IPS-NIHi11 (cell line): Measurements from ENCODE around the gene BIRC7.

Experiments used
- DNase-seq: peaks from one replicate; pipeline ENCODE4 v3.0.0; 2012; ENCODE audit warnings: mixed read lengths, low spot score

BIRC7 gene

DNA sequence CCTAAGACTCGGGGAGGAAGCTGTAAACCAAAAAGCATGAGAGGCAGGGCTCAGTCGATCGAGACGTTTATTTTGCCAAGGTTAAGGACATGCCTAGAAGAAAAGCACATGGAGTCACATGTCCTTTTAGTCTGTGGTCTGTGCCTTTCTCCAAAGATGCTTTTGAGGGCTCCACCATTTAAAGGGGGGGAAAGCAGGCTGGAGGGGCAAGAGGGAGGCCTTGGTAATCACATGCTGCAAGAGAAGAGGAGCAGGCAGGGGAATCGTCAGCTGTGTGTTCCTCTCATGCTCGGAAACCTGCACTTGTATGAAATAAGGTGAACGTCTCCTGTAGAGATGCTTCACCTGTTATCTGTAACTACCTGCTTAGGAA lies 10.6 kb upstream of the BIRC7 start:
- DNase-seq: no peak

DNA sequence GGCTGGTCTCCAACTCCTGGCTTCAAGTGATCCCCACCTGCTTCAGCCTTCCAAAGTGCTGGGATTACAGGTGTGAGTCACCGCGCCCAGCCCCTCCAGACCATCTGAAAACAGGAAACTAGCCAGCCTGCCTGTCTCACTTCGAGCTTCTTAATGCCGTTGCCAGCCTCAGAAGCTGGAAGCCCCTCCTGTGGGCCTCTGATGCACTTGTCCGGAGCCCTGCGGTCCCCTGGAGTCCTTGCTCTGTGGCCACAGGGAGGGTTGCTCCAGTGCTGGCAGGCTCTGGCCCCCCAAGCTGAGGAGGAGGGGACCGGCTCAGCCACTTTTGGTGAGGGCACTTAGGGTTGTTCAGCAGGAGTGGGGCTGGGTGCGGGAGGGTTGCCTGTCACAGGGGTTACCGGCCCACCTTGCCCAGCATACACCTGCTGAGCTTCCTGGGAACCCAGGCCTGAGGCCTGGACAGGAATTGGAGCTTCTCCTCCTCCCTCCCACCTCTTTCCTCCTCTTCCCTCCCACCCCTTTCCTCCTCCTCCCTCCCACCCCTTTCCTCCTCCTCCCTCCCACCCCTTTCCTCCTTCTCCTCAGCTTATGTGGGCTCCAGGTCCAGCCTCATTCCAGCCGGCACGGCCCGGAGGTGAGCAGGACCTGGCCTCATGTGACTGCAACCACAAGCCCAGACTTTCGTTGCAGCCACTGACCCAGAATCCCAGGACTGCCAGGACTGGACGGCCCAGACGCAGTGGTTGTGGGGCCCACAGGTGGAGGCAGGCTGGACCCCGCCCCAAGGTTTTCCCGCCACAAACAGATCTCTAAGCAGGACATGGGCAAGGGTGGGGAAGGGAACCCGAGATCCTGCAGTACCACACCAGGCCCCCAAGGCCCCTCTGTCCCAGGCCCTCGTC lies 9.4 kb upstream of the BIRC7 start:
- no peak for DNase-seq

GRCh38 chr20:63227260-63227659 lies 8.4 kb upstream of the BIRC7 start:
- no peak for DNase-seq

- DNase-seq: no peak
Measured at GRCh38 chr20:63228806-63229205, 6.9 kb upstream of the BIRC7 start.

GRCh38 chr20:63230800-63231268 lies 4.9 kb upstream of the BIRC7 start:
- DNase-seq: peak; percentile 74

- DNase-seq: no peak
Measured at GRCh38 chr20:63232235-63233060, 3.3 kb upstream of the BIRC7 start.

DNA sequence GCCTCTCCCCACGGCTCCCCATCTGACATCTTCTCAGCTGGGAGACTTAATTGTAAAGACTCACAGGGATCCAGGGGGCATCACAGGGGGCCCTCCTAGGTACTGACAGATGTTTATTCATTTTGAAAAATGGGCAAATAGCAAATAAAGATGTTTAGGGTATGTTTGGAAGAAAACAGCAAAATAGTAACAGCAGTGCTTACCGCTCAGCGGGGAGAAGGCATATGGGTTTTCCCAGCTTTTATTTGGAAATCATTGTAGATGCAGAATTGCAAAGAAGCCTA lies 2.7 kb upstream of the BIRC7 start:
- DNase-seq: no peak

- DNase-seq: no peak
Measured at GRCh38 chr20:63233924-63234323, 1.8 kb upstream of the BIRC7 start.

- DNase-seq: peak; percentile 74
Measured at GRCh38 chr20:63234693-63235398, 859 bp upstream of the BIRC7 start.

GRCh38 chr20:63236116-63236837 lies 572 bp downstream of the BIRC7 start:
- DNase-seq: no peak

- no peak for DNase-seq
Measured at GRCh38 chr20:63238031-63238430, 2.3 kb downstream of the BIRC7 start.

DNA sequence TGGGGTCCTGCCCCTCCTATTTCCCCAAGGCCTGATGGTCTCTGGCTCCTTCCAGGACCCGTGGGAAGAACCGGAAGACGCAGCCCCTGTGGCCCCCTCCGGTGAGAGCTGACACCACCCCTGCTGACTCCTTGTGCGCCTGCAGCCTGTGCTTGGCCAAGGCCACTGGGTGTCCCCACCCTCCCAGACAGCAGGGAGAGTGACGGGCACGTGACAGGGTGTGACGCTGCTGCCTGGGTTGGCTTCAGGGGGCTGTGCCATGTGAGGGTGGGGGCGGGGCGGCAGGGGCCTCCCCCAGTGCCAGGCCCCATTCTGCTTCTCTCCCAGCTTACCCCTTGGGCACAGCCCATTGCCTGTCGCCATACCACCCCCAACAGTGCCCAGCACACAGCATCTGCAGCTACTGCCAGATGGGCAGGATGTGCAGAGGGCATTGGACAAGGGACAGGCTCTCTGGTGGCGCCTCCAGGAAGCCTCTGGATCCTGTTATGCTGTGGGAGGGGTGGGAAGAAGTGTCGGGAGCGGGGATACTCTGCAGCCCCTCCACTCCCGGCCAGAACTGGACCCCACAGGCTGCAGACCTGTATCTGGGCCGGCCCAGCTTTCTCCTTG lies 2.9 kb downstream of the BIRC7 start:
- no peak for DNase-seq

DNA sequence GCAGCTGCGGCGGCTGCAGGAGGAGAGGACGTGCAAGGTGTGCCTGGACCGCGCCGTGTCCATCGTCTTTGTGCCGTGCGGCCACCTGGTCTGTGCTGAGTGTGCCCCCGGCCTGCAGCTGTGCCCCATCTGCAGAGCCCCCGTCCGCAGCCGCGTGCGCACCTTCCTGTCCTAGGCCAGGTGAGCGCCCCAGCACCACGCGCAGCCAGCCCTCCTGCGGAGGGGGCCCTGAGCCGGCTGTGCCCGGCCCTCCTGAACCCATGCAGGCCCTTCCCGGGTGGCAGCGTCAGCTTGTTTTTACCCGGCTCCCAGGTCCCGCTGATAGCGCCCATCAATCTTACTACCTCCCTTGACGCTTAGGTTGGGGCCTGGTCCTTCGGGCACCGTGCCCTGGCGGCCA lies 3.7 kb downstream of the BIRC7 start:
- DNase-seq: no peak

DNA sequence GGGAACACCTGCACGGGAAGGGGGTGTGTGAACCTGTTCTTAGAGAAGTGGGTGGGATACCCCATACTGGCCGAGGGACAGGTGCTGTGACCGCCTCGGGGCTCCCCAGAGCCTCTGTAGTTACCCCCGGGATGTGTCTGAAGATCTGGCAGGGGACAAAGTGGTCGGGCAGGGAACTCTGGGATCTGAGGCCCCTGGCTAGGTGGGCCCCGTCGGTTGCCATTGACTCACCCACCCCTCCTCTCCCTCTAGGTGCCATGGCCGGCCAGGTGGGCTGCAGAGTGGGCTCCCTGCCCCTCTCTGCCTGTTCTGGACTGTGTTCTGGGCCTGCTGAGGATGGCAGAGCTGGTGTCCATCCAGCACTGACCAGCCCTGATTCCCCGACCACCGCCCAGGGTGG lies 4.3 kb downstream of the BIRC7 start:
- no peak for DNase-seq

- DNase-seq: no peak
Measured at GRCh38 chr20:63241272-63241671, 5.6 kb downstream of the BIRC7 start.

- DNase-seq: no peak
Measured at GRCh38 chr20:63242736-63243135, 7.0 kb downstream of the BIRC7 start.

- DNase-seq: no peak
Measured at GRCh38 chr20:63243604-63244247, 8.0 kb downstream of the BIRC7 start.

DNA sequence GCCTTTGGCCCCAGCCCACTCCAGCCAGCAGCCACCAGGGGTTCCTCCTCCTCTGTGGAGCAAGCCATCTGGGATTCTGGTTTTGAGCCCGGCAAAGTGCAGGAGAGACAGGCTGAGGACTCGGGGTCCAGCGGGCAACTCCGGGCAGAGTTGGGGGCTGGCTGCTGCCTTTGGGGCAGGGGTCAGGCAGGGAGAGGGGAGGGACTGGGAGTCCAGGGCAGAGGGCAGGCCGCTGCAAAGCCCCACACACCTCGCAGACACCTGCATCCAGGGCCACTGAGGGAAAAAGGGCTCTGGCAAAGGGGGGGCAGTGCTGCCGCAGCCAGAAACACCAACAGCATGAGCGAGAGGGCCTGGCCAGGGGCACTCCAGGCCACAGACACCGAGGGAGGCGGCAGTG lies 8.8 kb downstream of the BIRC7 start:
- no peak for DNase-seq

- peak; percentile 63 for DNase-seq
Measured at GRCh38 chr20:63246490-63247288, 11.0 kb downstream of the BIRC7 start.

- no peak for DNase-seq
Measured at GRCh38 chr20:63247671-63248228, 12.0 kb downstream of the BIRC7 start.
